ENCODE results near the gene INPP5A.

The INPP5A gene

DNA sequence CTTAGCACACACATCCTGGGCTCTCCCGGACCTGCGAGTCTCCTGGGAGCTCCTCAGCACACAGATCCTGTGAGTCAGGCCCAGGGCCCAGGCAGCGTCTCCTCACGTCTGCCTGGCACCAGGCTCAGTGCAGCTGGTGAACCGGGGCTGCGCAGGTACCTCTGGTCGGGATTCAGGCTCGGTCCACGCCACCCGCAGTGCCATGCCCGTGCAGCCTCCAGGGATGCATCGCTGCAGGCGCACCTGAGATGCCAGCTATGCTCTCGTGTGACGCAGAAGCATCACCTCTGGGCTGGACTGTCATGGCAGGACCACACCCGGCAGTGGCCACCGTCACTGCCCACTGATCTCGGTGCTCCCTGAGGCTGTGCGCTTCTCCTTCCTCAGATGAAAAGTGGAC lies 196.3 kb downstream of the INPP5A start:
- Histone ChIP-seq H3K4me2 (ENCODE audit: low read depth, low read length) (no peak overlapping the region), H3K36me3 (replicated peaks; ENCODE audit: insufficient read depth, low read length) (no peaks in the 10 kb centered on the region), H4K20me1 (ENCODE audit: insufficient read depth, low read length) (no peaks in the 10 kb centered on the region), H3K27me3 (replicated peaks; ENCODE audit: insufficient read depth, low read length) (no peaks in the 10 kb centered on the region), H3K9me2 (replicated peaks; ENCODE audit: insufficient read depth, low read length) (no peaks in the 10 kb centered on the region), H3K79me2 (ENCODE audit: low read length) (no peaks in the 10 kb centered on the region), H3K9me3 (replicated peaks; ENCODE audit: insufficient read depth, low read length) (no peaks in the 10 kb centered on the region), H3K4me3 (ENCODE audit: low read length) (no peak overlapping the region), H3K27ac (ENCODE audit: low read length) (no peak overlapping the region), H2AFZ (ENCODE audit: low read length) (no peak overlapping the region), H3F3A (ENCODE audit: insufficient read depth, low read length) (no peaks in the 10 kb centered on the region), H3K9ac (ENCODE audit: low read length) (no peak overlapping the region), H3K4me1 (ENCODE audit: low read length) (no peaks in the 10 kb centered on the region)
- TF ChIP-seq EZH2 (optimal IDR thresholded peaks at IDR 0.05; ENCODE audit: low read depth, low read length) (no peak), EZH2phosphoT487 (IDR thresholded peaks at IDR 0.05; ENCODE audit: low read length) (no peak)
- TF ChIP-seq, protein P1, sequence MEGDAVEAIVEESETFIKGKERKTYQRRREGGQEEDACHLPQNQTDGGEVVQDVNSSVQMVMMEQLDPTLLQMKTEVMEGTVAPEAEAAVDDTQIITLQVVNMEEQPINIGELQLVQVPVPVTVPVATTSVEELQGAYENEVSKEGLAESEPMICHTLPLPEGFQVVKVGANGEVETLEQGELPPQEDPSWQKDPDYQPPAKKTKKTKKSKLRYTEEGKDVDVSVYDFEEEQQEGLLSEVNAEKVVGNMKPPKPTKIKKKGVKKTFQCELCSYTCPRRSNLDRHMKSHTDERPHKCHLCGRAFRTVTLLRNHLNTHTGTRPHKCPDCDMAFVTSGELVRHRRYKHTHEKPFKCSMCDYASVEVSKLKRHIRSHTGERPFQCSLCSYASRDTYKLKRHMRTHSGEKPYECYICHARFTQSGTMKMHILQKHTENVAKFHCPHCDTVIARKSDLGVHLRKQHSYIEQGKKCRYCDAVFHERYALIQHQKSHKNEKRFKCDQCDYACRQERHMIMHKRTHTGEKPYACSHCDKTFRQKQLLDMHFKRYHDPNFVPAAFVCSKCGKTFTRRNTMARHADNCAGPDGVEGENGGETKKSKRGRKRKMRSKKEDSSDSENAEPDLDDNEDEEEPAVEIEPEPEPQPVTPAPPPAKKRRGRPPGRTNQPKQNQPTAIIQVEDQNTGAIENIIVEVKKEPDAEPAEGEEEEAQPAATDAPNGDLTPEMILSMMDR (IDR thresholded peaks at IDR 0.05; ENCODE audit: low read length), result no peak
- no peak for DNase-seq

DNA sequence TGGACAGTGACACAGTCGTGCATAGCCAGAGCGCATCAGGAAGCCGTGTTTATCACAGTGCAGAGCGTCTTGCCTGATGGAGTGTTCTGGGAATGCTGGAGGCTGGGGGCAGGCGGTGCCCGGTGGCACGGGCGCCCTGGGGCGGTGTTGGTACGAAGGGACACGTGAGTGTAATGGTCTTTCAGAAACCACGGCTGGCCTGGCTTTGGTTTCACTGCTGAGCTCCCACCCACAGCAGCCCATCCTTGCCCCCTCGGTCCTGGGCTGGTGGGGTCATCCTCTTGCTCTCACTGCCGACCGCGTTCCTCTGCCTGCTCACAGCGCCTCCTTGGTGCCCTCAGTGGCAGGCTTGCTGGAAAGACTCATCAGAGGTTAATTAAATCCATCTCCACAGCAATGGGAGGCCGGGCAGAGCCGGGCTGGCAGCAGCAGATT lies 197.8 kb downstream of the INPP5A start:
- Histone ChIP-seq H4K20me1 (ENCODE audit: insufficient read depth, low read length) (no peaks in the 10 kb centered on the region), H3K9me3 (replicated peaks; ENCODE audit: insufficient read depth, low read length) (no peaks in the 10 kb centered on the region), H2AFZ (ENCODE audit: low read length) (no peak overlapping the region), H3K27me3 (replicated peaks; ENCODE audit: insufficient read depth, low read length) (no peaks in the 10 kb centered on the region), H3K9ac (ENCODE audit: low read length) (no peak overlapping the region), H3K27ac (ENCODE audit: low read length) (no peak overlapping the region), H3K4me2 (ENCODE audit: low read depth, low read length) (no peak overlapping the region), H3K9me2 (replicated peaks; ENCODE audit: insufficient read depth, low read length) (no peaks in the 10 kb centered on the region), H3F3A (ENCODE audit: insufficient read depth, low read length) (no peaks in the 10 kb centered on the region), H3K79me2 (ENCODE audit: low read length) (no peaks in the 10 kb centered on the region), H3K4me1 (ENCODE audit: low read length) (no peaks in the 10 kb centered on the region), H3K36me3 (replicated peaks; ENCODE audit: insufficient read depth, low read length) (no peaks in the 10 kb centered on the region), H3K4me3 (ENCODE audit: low read length) (no peak overlapping the region)
- TF ChIP-seq EZH2 (optimal IDR thresholded peaks at IDR 0.05; ENCODE audit: low read depth, low read length), result no peak
- TF ChIP-seq EZH2phosphoT487 (IDR thresholded peaks at IDR 0.05; ENCODE audit: low read length), result no peak
- TF ChIP-seq, protein P1 (IDR thresholded peaks at IDR 0.05; ENCODE audit: low read length), result no peak
- DNase-seq, result no peak

DNA sequence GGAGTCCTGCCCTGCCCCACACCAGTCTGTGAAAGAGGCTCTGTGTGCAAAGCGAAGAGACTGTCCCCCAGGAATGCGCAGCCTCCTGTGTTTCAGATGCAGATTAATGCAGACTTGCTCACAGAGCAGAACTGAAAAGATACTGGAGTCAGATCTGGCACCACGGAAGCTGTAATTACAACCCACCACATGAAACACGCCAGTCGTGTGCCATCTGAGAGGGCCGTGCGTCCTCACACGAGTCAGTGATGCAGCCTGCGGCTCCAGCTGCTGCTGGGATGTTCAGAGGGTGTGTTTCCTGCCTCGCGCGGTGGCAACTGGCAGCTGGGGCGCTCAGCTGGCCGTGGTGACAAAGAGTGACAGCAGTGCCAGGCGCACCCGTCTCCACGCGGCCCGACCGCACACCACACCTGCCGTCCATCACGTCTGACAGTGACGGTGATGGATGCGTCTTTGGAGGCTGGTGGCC lies 198.4 kb downstream of the INPP5A start:
- no peaks in the 10 kb centered on the region for H3K9me3 ChIP-seq (replicated peaks; ENCODE audit: insufficient read depth, low read length)
- H3K9me2 ChIP-seq (replicated peaks; ENCODE audit: insufficient read depth, low read length), result no peaks in the 10 kb centered on the region
- DNase-seq, result no peak
- H4K20me1 ChIP-seq (ENCODE audit: insufficient read depth, low read length), result no peaks in the 10 kb centered on the region
- no peaks in the 10 kb centered on the region for H3K36me3 ChIP-seq (replicated peaks; ENCODE audit: insufficient read depth, low read length)
- no peak overlapping the region for H2AFZ ChIP-seq (ENCODE audit: low read length)
- H3K4me3 ChIP-seq (ENCODE audit: low read length), result no peak overlapping the region
- no peak overlapping the region for H3K27ac ChIP-seq (ENCODE audit: low read length)
- no peak overlapping the region for H3K9ac ChIP-seq (ENCODE audit: low read length)
- TF ChIP-seq EZH2 (optimal IDR thresholded peaks at IDR 0.05; ENCODE audit: low read depth, low read length) (no peak), EZH2phosphoT487 (IDR thresholded peaks at IDR 0.05; ENCODE audit: low read length) (no peak)
- TF ChIP-seq, protein P1 (IDR thresholded peaks at IDR 0.05; ENCODE audit: low read length), result no peak
- no peaks in the 10 kb centered on the region for H3K4me1 ChIP-seq (ENCODE audit: low read length)
- H3K4me2 ChIP-seq (ENCODE audit: low read depth, low read length), result no peak overlapping the region
- H3K79me2 ChIP-seq (ENCODE audit: low read length), result no peaks in the 10 kb centered on the region
- no peaks in the 10 kb centered on the region for H3F3A ChIP-seq (ENCODE audit: insufficient read depth, low read length)
- no peaks in the 10 kb centered on the region for H3K27me3 ChIP-seq (replicated peaks; ENCODE audit: insufficient read depth, low read length)
